Measurements from ENCODE around the gene NDUFB7.
A peak's percentile ranks its signal among the peaks of the same experiment; 100 is the strongest.
"Not testable (repeated sequence)": the region's sequence is repeated elsewhere in the genome, so short reads cannot be mapped to it uniquely, and the experiment has no call there.

The NDUFB7 gene

DNA sequence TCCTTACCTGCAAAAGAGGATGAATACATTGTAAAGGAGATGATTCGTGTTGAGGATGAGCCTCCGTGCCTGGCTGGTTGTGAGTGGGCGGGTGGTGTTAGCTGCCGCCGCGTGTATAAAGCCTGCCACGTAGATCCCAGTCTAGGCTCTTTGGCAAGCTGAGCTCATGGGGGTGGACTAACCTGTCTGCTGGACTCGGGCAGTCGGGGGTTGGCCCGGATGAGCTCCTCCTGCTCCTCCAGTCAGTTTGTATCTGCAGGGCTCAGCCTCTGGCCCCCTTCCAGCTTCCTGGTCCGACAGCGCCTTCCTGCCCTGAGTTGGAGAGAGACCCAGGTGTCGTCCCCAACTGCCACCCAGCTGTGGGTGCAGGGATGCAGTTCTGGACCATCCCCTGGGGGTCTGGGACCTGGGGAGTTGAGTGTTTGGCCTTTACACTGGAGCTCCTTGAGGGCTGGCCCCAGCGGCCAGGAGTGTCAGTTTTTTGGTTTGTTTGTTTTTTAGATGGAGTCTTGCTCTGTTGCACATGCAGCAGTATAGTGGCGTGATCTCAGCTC, 21.6 kb downstream of the NDUFB7 start:
- H3K27ac Mint-ChIP-seq: peak overlapping the region; percentile 84
- no peaks in the 10 kb centered on the region for H3K9me3 Mint-ChIP-seq
- H3K4me1 Mint-ChIP-seq: peaks cover 46% of the 10 kb centered on the region
- no peaks in the 10 kb centered on the region for H3K27me3 Mint-ChIP-seq
- no peak overlapping the region for H3K4me3 Mint-ChIP-seq
- H3K36me3 Mint-ChIP-seq: peaks cover 3% of the 10 kb centered on the region

- Mint-ChIP-seq H3K27me3 (no peaks in the 10 kb centered on the region), H3K9me3 (no peaks in the 10 kb centered on the region), H3K4me3 (no peak overlapping the region), H3K4me1 (peaks cover 24% of the 10 kb centered on the region), H3K36me3 (peaks cover 3% of the 10 kb centered on the region), H3K27ac (no peak overlapping the region)
Observed at GRCh38 chr19:14545716-14546082, 26.2 kb downstream of the NDUFB7 start.

GRCh38 chr19:14544977-14545715, 26.7 kb downstream of the NDUFB7 start:
- Mint-ChIP-seq H3K4me3 (no peak overlapping the region), H3K9me3 (no peaks in the 10 kb centered on the region), H3K36me3 (peaks cover 3% of the 10 kb centered on the region), H3K27ac (peak overlapping the region; percentile 84), H3K4me1 (peaks cover 19% of the 10 kb centered on the region), H3K27me3 (no peaks in the 10 kb centered on the region)

DNA sequence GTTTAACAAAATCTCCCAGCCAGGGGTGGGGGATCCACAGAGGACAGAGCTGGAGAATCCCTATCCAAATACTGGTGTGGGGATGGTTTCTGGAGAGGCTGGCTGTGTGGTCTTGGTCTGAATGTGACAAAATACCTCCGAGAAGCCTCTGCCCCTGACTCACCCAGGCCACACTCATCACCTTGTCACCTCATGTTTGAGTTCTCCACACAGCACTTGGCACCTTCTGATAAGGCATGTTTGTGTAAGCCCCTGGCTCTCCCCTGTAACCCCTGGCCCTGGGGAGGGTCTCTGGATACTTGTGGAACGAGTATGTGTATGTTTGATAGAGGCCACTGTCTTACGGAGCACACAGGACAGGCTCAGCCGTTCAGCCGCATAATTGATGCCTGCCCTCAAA, 27.8 kb downstream of the NDUFB7 start:
- peaks cover 21% of the 10 kb centered on the region for H3K4me1 Mint-ChIP-seq
- H3K27me3 Mint-ChIP-seq: no peaks in the 10 kb centered on the region
- no peak overlapping the region for H3K4me3 Mint-ChIP-seq
- H3K9me3 Mint-ChIP-seq: no peaks in the 10 kb centered on the region
- H3K36me3 Mint-ChIP-seq: no peaks in the 10 kb centered on the region
- H3K27ac Mint-ChIP-seq: no peak overlapping the region

DNA sequence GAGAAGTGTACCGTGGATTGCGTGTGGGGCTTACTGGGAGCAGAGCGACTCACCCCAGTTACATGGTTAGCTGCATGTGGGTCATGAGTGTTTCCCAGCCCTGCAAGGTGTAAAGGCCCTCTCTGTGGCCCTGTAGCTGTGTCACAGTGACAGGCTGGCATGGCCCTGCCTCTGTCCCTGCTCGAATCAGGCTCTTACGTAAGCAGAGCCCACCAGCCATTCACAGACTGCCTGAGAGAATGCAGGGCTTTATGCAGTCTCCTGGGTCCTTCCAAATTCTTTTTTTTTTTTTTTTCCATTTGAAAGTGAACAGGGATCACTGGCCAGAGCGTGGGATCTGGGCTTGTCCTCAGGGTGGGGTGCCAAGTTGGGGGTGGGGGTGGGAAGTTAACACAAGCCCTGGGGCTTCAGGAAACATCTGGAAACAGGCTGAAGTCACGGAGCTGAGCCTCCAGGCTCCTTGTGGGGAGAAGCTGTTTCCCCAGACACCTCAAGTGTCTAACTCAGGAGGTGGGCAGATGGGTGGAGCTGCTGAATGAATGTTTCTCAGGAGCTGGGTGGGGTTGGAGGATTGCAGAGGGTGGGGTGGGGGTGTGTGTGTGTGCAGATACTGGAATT, 29.0 kb downstream of the NDUFB7 start:
- Mint-ChIP-seq H3K9me3 (no peaks in the 10 kb centered on the region), H3K27ac (no peak overlapping the region), H3K4me3 (no peak overlapping the region), H3K4me1 (peaks cover 25% of the 10 kb centered on the region), H3K36me3 (no peaks in the 10 kb centered on the region), H3K27me3 (no peaks in the 10 kb centered on the region)

DNA sequence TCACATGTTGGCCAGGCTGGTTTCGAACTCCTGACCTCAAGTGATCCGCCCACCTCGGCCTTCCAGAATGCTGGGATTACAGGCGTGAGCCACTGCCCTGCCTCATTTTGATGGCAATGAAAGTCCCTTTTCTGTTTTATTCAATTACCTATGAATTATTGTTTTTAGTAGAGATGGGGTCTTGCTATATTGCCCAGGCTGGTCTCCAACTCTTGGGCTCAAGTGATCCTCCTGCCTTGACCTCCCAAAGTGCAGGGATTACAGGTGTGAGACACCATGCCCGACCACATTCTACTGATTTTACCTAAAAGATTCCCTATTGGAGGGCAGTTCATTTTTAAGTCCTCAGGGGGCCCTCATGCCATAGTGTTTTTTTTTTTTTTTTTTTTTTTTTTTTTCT, 29.9 kb downstream of the NDUFB7 start:
- H3K4me3 Mint-ChIP-seq, H3K9me3 Mint-ChIP-seq, H3K27me3 Mint-ChIP-seq: not testable (repeated sequence)

GRCh38 chr19:14540741-14541525, 30.9 kb downstream of the NDUFB7 start:
- H3K27ac Mint-ChIP-seq: peak overlapping the region; percentile 12
- H3K9me3 Mint-ChIP-seq: no peaks in the 10 kb centered on the region
- H3K4me3 Mint-ChIP-seq: no peak overlapping the region
- H3K36me3 Mint-ChIP-seq: no peaks in the 10 kb centered on the region
- H3K4me1 Mint-ChIP-seq: peaks cover 39% of the 10 kb centered on the region
- no peaks in the 10 kb centered on the region for H3K27me3 Mint-ChIP-seq

More for the DNA sequence above, 29.9 kb downstream of the NDUFB7 start:
- H3K36me3 Mint-ChIP-seq, H3K27ac Mint-ChIP-seq: not testable (repeated sequence)
- H3K4me1 Mint-ChIP-seq: peaks cover 33% of the 10 kb centered on the region

GRCh38 chr19:14536926-14537692, 34.8 kb downstream of the NDUFB7 start:
- Mint-ChIP-seq H3K27ac (no peak overlapping the region), H3K36me3 (no peaks in the 10 kb centered on the region), H3K9me3 (no peaks in the 10 kb centered on the region), H3K27me3 (no peaks in the 10 kb centered on the region), H3K4me3 (no peak overlapping the region), H3K4me1 (peaks cover 45% of the 10 kb centered on the region)

DNA sequence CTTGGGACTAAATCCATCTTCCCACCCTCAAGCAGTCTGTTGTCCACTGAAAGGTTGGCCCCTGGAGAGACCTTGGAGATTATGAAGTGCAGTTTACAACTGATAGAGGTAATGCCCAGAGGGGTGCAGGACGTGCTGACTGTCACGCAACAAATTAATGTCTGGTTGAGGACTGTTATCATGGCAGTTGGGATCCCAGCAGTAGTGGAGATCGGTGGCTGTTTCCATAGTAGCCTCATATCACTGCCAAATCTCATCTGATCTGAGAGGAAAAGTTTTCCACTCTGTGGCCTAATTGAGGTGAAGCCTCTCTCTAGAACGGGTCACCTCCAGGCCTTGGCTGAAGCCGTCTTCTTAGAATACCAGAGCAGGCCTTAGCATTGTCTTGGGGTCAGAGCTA, 38.4 kb downstream of the NDUFB7 start:
- no peak overlapping the region for H3K4me3 Mint-ChIP-seq
- no peak overlapping the region for H3K27ac Mint-ChIP-seq
- H3K36me3 Mint-ChIP-seq: no peaks in the 10 kb centered on the region
- no peaks in the 10 kb centered on the region for H3K27me3 Mint-ChIP-seq
- no peaks in the 10 kb centered on the region for H3K9me3 Mint-ChIP-seq
- peaks cover 55% of the 10 kb centered on the region for H3K4me1 Mint-ChIP-seq

DNA sequence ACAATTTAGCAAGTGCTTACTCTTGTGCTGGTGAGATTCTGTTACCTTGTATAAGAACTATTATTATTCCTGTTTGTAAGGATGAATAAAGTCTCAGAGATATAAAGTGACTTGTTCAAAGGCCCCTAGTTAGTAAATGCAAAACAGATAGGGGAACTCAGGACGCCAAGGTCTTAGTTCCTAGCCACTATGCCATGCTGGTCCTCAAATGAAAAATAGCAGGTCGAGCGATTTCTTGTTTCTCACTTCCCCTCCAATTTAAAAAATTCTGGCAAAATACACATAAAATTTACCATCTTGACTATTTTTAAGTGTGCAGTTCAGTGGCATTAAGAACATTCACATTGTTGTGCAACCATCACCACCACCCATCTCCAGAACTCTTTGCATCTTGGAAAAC, 41.4 kb downstream of the NDUFB7 start:
- Mint-ChIP-seq H3K27ac (no peak overlapping the region), H3K27me3 (no peaks in the 10 kb centered on the region), H3K4me3 (peak overlapping the region; percentile 28), H3K9me3 (no peaks in the 10 kb centered on the region), H3K36me3 (no peaks in the 10 kb centered on the region), H3K4me1 (peaks cover 53% of the 10 kb centered on the region)

- Mint-ChIP-seq H3K4me3 (peak overlapping the region; percentile 96), H3K27me3 (no peaks in the 10 kb centered on the region), H3K27ac (peak overlapping the region; percentile 98), H3K9me3 (no peaks in the 10 kb centered on the region), H3K4me1 (peaks cover 57% of the 10 kb centered on the region), H3K36me3 (no peaks in the 10 kb centered on the region)
Observed at GRCh38 chr19:14530005-14530348, 41.9 kb downstream of the NDUFB7 start.

DNA sequence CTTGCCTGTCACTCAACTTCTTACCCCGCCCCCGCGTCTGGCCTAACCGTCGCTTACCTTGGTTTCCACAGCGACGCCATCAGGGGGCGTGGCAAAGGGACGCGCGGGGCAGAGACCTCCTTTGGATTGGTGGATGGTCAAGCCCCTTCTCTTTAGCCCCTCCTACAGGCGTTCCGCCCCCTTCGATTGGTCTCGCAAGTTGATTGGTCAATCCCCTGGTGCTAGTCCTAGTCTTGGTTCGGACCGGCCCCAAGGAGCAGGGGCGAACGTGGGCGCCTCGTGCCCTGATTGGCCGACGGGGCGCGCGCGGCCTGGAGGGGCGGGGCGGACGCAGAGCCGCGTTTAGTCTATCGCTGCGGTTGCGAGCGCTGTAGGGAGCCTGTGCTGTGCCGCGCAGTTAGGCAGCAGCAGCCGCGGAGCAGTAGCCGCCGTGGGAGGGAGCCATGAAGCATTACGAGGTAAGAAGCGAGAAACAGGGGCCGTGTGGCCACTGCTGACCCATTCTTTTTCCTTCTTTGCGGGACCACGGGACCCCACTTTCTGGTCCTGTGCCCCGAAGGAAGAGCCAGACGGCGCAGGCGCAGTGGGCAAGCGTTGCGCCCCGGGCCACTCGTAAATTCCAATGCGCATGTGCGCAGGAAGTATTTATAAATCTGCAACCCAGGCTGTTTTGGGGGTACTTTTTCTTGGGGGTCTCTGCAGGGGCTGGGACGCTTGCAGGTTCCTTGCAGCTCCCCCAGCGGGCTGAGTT, 42.4 kb downstream of the NDUFB7 start, which contains the start of gene TECR:
Gene TECR, plus strand, starts transcription at position 341 of the 751 bp plus-strand sequence. Its CDS starts 103 bp downstream, at position 444.
- Mint-ChIP-seq H3K27me3 (no peaks in the 10 kb centered on the region), H3K27ac (peak within 1 kb of the TSS; percentile 98)

DNA sequence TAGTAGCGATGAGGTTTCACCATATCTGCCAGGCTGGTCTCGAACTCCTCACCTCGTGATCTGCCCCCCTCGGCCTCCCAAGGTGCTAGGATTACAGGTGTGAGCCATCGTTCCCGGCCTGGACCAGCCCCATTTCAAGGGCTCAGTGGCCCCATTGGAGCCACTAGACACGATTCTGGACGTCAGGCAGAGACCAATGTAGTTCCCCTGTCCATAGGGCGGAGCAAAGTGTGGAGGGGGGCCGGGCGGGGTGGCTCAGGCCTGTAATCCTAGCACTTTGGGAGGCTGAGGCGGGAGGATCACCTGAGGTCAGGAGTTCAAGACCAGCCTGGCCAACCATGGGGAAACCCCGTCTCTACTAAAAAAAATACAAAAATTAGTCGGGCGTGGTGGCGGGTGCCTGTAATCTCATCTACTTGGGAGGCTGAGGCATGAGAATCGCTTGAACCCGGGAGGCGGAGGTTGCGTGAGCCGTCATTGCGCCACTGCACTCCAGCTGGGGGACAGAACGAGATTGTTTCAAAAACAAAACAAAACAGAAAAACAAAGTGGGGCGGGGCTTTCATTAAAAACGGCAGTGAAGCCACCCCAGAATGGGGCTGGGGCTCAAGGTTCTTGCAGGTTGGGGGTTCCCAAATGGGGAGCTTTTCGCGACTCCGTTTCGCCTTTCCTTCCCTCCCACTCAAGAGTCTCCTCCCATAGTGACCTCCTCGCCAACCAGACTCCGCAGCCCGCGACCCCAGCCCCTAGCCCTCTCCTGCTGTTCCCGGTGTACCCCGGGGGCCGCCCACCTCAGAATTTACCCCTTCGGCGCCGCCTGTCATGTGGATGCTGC, 43.2 kb downstream of the NDUFB7 start:
- Mint-ChIP-seq H3K9me3 (no peaks in the 10 kb centered on the region), H3K27ac (peak overlapping the region; percentile 98), H3K36me3 (no peaks in the 10 kb centered on the region), H3K4me3 (peak overlapping the region; percentile 96), H3K4me1 (peaks cover 64% of the 10 kb centered on the region), H3K27me3 (no peaks in the 10 kb centered on the region)

More for the DNA sequence above, 42.4 kb downstream of the NDUFB7 start, which contains the start of gene TECR:
- peak within 1 kb of the TSS; percentile 96 for H3K4me3 Mint-ChIP-seq
- H3K9me3 Mint-ChIP-seq: no peaks in the 10 kb centered on the region
- H3K4me1 Mint-ChIP-seq: peaks cover 57% of the 10 kb centered on the region
- no peaks in the 10 kb centered on the region for H3K36me3 Mint-ChIP-seq

GRCh38 chr19:14526423-14526822, 45.4 kb downstream of the NDUFB7 start:
- no peaks in the 10 kb centered on the region for H3K9me3 Mint-ChIP-seq
- no peaks in the 10 kb centered on the region for H3K27me3 Mint-ChIP-seq
- no peak overlapping the region for H3K4me3 Mint-ChIP-seq
- H3K4me1 Mint-ChIP-seq: peaks cover 65% of the 10 kb centered on the region
- H3K36me3 Mint-ChIP-seq: no peaks in the 10 kb centered on the region
- no peak overlapping the region for H3K27ac Mint-ChIP-seq
